Embryonic facial prominence (tissue), 1 donor: ENCODE data around the gene BCAS1.

ENCODE experiments used
- DNase-seq: peaks from one replicate; pipeline ENCODE4 v3.0.0-alpha.2; 2016; ENCODE audit errors: extremely low spot score

BCAS1 gene

GRCh38 chr20:53929399-53929798, 141.0 kb downstream of the BCAS1 start:
- DNase-seq: no peak

- no peak for DNase-seq
These were observed 142.4 kb downstream of the BCAS1 start for GRCh38 chr20:53927990-53928389.

- DNase-seq: no peak
These were observed 143.9 kb downstream of the BCAS1 start for GRCh38 chr20:53926428-53927028.

GRCh38 chr20:53925651-53926401, 144.6 kb downstream of the BCAS1 start:
- no peak for DNase-seq

- no peak for DNase-seq
These were observed 146.6 kb downstream of the BCAS1 start for GRCh38 chr20:53923566-53924369.

- no peak for DNase-seq
These were observed 147.5 kb downstream of the BCAS1 start for GRCh38 chr20:53922901-53923314.

GRCh38 chr20:53921443-53921973, 148.9 kb downstream of the BCAS1 start:
- no peak for DNase-seq

GRCh38 chr20:53920647-53921245, 149.6 kb downstream of the BCAS1 start:
- no peak for DNase-seq

- no peak for DNase-seq
These were observed 150.5 kb downstream of the BCAS1 start for GRCh38 chr20:53919886-53920285.

GRCh38 chr20:53918949-53919361, 151.4 kb downstream of the BCAS1 start:
- no peak for DNase-seq

- DNase-seq: no peak
These were observed 152.4 kb downstream of the BCAS1 start for GRCh38 chr20:53918020-53918311.

GRCh38 chr20:53917145-53918019, 153.0 kb downstream of the BCAS1 start:
- DNase-seq: no peak

- DNase-seq: no peak
These were observed 154.3 kb downstream of the BCAS1 start for GRCh38 chr20:53916173-53916512.

- peak; percentile 84 for DNase-seq
These were observed 154.8 kb downstream of the BCAS1 start for GRCh38 chr20:53915446-53916172.

GRCh38 chr20:53914781-53915445, 155.5 kb downstream of the BCAS1 start:
- no peak for DNase-seq

GRCh38 chr20:53914091-53914780, 156.2 kb downstream of the BCAS1 start:
- no peak for DNase-seq

- no peak for DNase-seq
These were observed 159.1 kb downstream of the BCAS1 start for GRCh38 chr20:53911301-53911700.

- DNase-seq: no peak
These were observed 159.9 kb downstream of the BCAS1 start for GRCh38 chr20:53910351-53911002.
